ENCODE results near the gene BNIPL.
A peak's percentile ranks its signal among the peaks of the same experiment; 100 is the strongest.

The BNIPL gene

DNA sequence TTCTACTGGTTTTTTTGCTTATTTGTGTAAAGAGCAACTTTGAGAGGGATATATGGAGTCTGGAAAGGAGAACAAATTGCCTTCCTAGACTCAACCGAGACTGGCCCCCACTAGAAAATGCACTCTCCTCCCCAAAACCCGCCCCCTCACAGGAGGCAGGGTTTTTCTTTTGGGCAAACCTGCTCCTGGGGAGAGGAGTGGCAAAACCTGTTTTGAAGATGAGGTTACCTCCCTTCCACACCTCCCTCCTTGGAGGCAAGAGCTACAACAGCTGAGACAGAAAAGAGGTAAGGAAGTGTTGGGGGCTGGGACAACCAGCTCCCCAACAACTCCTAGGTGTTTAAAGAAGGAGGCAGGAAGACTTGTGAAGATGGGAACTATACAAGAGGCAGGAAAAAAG is at the start of gene BNIPL:
Gene BNIPL, plus strand, starts transcription at position 231 of the 400 bp plus-strand sequence. Its CDS starts 140 bp downstream, at position 371.
- DNase-seq (ENCODE audit: low read depth), result no peak

DNA sequence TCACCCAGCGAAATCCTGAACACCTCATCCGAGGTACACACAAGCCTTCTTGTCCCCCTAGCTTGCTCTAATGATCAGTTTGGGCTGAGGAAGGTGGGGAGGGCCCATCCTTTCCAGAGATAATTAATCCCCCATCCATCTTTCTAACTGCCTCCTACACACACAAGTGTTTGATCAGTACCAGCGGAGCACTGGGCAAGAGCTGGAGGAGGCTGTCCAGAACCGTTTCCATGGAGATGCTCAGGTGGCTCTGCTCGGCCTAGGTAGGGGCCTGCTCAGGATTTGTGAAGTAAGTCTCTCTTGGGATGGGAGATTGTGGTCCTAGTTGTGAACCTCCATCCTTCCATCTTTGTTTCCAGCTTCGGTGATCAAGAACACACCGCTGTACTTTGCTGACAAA is 48.5 kb upstream of the BNIPL start:
- no peak for DNase-seq (ENCODE audit: low read depth)

DNA sequence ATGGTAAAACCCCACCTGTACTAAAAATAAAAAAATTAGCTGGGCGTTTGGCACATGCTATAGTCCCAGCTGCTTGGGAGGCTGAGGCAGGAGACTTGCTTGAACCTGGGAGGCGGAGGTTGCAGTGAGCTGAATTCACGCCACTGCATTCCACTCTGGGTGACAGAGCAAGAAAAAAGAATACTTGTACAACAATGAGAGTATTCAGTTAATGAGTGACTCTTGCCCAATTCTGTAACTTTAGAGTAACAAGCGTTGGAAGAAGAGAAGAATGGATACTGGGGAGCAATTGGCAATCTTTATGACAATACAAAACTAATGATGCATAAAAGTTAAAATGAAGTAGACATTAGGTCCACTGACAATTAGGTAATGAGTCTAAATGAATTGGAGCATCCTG is 43.8 kb upstream of the BNIPL start:
- no peak for DNase-seq (ENCODE audit: low read depth)

DNA sequence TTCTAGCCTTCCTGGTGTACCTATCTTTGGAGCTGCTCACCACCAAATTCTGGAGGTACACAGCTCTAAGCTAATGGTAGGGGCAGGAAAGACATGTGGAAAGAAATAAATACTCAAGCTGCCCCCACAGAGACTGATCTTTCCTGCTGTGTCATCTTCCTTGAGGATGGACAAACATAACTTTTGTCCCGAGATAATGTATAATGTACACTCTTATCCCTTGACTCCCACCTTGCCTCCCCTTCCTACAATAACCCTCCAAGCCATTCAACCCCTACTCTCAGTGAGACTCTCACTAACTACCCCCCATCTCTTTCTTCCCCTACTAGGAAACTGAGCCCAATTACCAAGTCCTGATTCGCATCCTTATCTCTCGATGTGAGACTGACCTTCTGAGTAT is 42.1 kb upstream of the BNIPL start:
- DNase-seq (ENCODE audit: low read depth), result no peak

DNA sequence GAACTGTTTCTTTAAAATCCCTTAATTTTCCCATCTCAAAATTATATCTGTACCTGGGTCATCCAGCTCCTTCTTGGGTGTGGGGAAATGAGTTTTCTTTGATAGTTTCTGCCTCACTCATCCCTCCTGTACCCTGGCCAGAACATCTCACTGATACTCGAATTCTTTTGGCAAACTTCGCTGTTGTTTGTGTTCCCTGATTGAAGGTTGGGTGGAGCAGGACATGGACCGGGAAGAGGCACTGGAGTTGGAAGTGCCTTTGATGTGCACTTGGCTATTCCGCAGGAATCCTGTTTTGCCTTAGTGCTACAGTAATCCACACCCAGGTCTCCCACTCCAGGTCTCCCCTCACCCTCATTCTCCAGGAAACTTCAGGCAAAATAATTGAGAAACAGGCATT is 40.9 kb upstream of the BNIPL start:
- no peak for DNase-seq (ENCODE audit: low read depth)

DNA sequence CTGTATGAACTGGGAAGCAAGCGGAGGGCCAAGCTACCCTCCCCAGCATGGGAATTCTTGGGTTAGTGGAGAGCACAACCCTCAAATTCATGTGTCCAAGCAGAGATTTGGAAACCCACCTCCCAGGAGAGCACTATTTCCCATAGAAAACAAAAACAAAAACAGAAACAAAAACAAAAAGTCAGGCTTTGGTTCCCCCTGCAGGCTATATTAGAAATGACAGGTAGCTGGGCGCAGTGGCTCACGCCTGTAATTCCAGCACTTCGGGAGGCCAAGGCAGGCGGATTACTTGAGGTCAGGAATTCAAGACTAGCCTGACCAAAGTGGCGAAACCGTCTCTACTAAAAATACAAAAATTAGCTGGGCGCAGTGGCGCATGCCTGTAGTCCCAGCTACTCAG is 40.5 kb upstream of the BNIPL start:
- peak; percentile 71 for DNase-seq (ENCODE audit: low read depth)

- DNase-seq (ENCODE audit: low read depth), result no peak
These were observed 39.1 kb upstream of the BNIPL start for GRCh38 chr1:150997126-150997872.

DNA sequence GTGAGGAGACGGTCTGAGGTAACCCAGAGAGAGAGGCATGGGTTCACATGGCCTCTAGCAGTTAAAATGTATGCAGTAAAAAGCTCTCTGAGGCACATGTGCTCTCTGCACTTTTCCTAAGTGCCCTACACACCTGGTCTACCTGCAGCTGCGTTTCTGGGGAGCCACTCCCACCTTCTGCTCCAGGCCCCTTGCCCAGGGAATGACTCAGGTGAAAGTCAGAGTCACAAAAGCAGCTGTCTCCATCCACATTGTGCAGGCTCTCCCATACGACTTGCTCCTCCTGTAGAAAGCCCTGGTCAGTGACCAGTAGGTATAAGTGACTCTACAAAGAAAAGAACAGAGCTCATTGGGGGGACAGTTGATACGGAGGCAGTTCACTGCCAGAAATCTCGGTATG is 38.4 kb upstream of the BNIPL start:
- DNase-seq (ENCODE audit: low read depth), result no peak

DNA sequence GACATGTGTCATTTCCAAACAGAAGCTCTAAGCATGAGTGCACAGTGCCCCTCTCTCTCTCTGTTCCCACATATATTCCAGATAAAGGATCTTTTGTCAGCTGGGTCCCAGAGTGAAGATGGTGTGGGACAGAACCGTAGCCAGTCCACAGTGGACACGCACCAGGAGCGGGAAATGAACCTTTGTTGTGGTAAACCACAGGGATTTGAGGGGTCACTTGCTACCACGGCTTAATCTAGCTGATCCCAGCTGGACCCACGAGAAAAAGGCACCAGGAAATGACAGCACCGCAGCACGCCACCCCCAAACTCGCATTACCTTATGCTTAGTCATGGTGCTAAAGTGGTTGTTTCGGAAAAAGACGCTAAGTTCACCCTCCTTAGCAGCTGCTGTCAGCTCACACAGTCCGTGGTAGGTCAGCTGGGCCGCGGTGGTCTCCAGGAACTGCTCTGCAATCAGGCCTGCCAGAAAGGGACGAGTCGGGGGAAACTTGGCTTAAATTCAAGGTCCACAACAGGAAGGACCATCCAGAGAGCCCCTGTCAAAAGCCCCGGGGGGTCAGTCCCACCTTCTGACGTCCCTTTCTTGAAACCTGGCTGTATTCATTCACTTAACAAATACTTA is 37.2 kb upstream of the BNIPL start:
- DNase-seq (ENCODE audit: low read depth), result no peak

- DNase-seq (ENCODE audit: low read depth), result no peak
These were observed 36.5 kb upstream of the BNIPL start for GRCh38 chr1:150999926-151000325.

- no peak for DNase-seq (ENCODE audit: low read depth)
These were observed 36.0 kb upstream of the BNIPL start for GRCh38 chr1:151000408-151000807.

DNA sequence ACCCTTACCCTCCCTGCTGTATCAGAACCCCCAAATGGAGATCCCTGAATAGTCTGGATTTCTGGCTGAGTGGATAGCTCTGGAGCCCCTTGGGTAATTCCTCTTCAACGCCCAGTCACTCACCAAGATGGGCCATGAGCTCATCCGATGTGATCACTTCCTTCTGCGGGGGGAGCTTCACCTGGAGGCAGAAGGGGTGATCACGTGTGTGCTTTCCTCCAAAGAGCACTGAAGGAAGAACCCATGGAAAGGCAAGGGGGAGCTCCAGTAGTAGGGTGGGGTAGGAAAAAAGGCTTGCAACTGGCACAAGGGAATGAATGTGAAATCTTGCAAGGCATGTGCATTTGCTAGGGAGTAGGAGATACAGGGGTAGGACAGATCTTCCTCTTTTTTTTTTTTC is 34.8 kb upstream of the BNIPL start:
- no peak for DNase-seq (ENCODE audit: low read depth)

DNA sequence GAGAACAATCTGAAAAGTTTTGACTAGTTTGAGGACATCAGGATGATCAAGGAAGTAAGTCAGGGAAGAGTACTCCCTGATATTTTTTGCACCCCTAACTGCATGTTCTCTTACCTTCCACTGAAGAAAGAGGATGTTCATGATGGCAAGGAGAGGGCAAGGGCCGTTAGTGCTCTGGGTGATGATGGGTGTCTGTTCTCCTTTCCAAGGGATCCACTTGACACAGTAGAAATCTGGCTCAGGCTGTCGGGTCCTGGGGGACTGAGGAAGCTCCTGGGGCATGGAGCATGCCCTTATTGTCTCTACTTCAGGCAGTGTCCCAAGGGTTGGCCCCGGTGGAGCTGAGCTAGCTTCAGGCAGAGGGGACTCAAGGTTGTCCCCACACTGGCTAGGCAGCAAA is 34.3 kb upstream of the BNIPL start:
- no peak for DNase-seq (ENCODE audit: low read depth)

DNA sequence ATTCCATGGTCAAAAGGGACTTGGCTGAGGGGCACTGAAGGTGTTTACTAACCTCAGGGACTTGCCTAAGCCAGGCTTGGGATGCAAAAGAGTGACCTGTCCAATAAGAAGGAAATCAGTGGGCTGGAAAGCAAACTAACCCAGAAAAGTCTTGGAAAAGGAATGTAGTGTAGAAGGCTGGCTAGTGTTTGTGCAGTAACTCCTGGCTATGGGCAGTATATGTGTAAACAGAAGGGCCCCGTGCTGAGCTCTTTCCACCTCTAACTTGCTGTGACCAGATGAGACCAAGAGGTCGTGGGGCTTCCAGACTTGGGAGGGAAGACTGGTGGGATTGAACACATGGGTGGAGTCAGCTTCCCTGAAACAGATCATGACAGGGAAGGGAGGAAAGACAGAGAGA is 33.8 kb upstream of the BNIPL start:
- no peak for DNase-seq (ENCODE audit: low read depth)

- DNase-seq (ENCODE audit: low read depth), result no peak
These were observed 33.2 kb upstream of the BNIPL start for GRCh38 chr1:151003180-151003579.

DNA sequence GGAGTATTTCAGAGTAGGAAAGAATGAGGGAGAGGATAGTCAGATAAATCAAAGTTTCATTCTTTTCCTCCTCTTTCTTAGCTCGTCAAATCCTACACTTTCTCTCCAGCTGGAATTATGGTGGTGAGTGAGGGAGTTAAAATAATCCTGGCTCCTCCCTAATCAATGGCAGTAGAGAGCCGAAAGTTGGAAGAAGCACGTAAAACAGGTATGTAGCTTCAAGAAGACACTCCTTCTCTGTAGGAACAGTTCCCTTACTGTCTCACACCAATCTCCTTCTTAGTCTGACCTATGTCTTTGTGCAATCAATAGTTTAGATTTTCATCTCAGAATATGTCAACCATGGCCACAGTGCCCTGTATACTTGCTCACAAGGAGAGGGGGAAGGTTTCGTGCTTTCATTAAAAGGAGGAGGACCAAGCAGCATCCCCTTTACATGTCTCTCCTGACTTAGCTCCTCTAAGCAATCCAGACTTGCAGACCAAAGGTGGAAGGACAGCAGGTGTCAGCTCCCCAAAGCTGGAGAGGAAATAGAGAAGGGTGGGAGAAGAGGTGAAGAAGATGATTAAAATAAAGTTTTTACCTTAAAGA is 30.6 kb upstream of the BNIPL start:
- DNase-seq (ENCODE audit: low read depth), result no peak

DNA sequence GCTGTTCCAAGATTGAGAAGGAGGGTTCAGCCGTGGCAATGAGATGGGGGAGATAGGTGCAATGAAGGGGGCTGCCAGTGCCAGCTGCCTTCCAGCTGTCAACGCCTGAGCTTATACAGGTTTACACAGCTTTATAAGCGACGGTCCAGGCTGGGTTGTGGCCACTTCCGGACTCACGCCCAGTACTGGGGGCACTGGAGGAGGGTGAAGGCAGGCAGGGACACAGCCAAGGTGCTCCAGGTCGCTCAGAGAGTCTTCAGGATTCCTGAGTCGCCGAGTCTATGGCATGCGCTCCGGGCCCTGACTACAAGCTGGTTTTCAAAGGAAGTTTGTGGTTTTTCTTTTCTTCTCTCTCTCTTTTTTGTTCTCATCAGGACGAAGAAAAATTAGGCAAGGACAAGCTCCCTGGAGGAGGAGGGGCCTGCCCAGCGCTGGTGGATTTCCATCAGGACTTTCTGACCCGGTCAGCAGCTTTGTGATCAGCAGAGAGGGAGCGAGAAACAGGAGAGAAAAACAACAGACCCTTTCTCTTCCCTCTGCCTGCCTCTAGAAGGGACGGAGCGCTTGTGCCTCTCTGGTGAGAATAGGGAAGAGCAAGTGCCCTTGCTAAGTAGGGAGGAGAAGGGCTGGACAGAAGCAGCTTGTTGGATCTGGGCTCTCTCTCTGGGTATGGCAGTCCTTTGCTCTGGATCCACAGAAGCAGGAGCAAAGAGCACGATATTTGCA is 29.9 kb upstream of the BNIPL start, which contains the start of gene MINDY1:
Gene MINDY1, minus strand, starts transcription at position 576 of the 726 bp plus-strand sequence. CDS start 4,285 bp downstream, outside the sequence.
- DNase-seq (ENCODE audit: low read depth), result peak; percentile 87

DNA sequence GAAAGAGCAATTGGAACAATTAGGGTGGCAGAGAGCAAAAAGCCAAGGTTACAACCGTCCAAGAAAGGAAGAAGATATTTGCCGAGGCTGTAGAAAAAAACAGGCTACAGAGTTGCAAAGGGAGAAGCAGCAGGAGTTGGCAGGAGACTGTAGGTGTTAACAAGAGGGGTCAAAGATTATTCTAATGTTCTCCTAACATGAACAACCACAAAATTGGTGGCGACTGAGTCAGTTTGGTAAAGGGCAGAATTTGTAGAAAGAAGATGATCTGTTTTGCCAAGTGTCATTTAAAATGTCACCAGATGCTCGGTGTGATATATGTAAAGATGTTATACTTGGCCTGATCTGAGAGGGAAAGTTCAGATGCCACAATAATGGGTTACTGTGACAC is 28.5 kb upstream of the BNIPL start:
- no peak for DNase-seq (ENCODE audit: low read depth)

- peak; percentile 97 for DNase-seq (ENCODE audit: low read depth)
These were observed 27.9 kb upstream of the BNIPL start, which contains the start of gene PRUNE1 for GRCh38 chr1:151008244-151009205. TSS of gene PRUNE1 (plus strand) at chr1:151008449. CDS start at chr1:151008633, 184 bp downstream.

- no peak for DNase-seq (ENCODE audit: low read depth)
These were observed 27.2 kb upstream of the BNIPL start for GRCh38 chr1:151009206-151009587.

- DNase-seq (ENCODE audit: low read depth), result no peak
These were observed 26.6 kb upstream of the BNIPL start for GRCh38 chr1:151009674-151010345.
